Heart left ventricle (tissue), 13 donors: ENCODE results near the gene FMO1.

Experiments used
- CTCF ChIP-seq, 12 donors: fragments of 200-600 bp; sonication (generic) in 4 of 12; IDR thresholded peaks; one replicate each; pipeline versions ENCODE4 v1.5.0 to v1.8.0; 2018 to 2022; ENCODE audit warnings: antibody characterized with exemption in 12 of 12, mild to moderate bottlenecking in 5 of 12
- POLR2A ChIP-seq, 2 donors: fragments of 450-650 bp; IDR thresholded peaks; one replicate each; pipeline ENCODE4 v1.6.1; 2017; ENCODE audit warnings: antibody characterized with exemption in 2 of 2, mild to moderate bottlenecking in 2 of 2, moderate library complexity in 2 of 2
- donor health status: ischemic (EF 13 %, LVEDD 7.1; RV severe dilation, severe dysfunction).
- donor health status: DM: no; HTN: yes; CAD: no.
- donor health status: DM: no; HTN: no; CAD: no.
- donor health status: ischemic (EF 25% LVEDD 6.9; RV normal size, moderate dysfunction).
- donor health status: ischemic (EF 25% LVEDD 5.7; RV mildly dilated, moderate dysfunction).
- donor health status: ischemic (EF 35%, LVEDD 5.7; RV mildly dilated, moderate dysfunction).
- donor health status: nonischemic (EF 11% LVEDD 7.7; RV severe dilation, severe dysfunction).
- donor health status: DM: yes; HTN: yes; CAD: no.
- donor health status: PGD.
- donor health status: ischemic (EF 29% LVEDD 5.4; RV normal size, mild dysfunction).
- donor health status: nonischemic (EF 23%, LVEDD 6.1; RV moderate dilation, normal function).

GRCh38 chr1:171290621-171291020, 42.3 kb downstream of the FMO1 start:
- TF ChIP-seq POLR2A (IDR thresholded peaks at IDR 0.05) (no peak), CTCF (IDR thresholded peaks at IDR 0.05) (no peak)
